Tibial nerve (tissue), 4 donors: ENCODE measurements around the gene FAM50B. TPM values are rescaled to one million over a fixed set of nuclear protein-coding genes. Genes with fewer than 3 reads are reported as not detected.

Source experiments
- DNase-seq, 2 donors: peaks; one replicate each; pipeline ENCODE4 v3.0.0-alpha.2; 2019; ENCODE audit warnings: low spot score in 2 of 2
- H3K27ac ChIP-seq, 4 donors: fragments of 200-600 bp; sonication (generic) in 3 of 4; one replicate each; pipeline ENCODE4 v1.5.1; 2017 to 2019; ENCODE audit warnings: mild to moderate bottlenecking in 1 of 4
- H3K27me3 ChIP-seq, 2 donors: fragments of 200-600 bp; sonication (generic) in 1 of 2; one replicate each; pipeline versions ENCODE4 v1.5.1 to v1.6.0; 2017 to 2019
- H3K36me3 ChIP-seq, 3 donors: fragments of 200-600 bp; sonication (generic); one replicate each; pipeline ENCODE4 v1.5.1; 2018 to 2019
- H3K4me1 ChIP-seq, 4 donors: fragments of 200-600 bp; sonication (generic) in 3 of 4; one replicate each; pipeline ENCODE4 v1.5.1; 2017 to 2019
- H3K4me3 ChIP-seq, 4 donors: fragments of 200-600 bp; sonication (generic) in 3 of 4; one replicate each; pipeline ENCODE4 v1.5.1; 2017 to 2019; ENCODE audit warnings: mild to moderate bottlenecking in 1 of 4, moderate library complexity in 1 of 4
- H3K9me3 ChIP-seq, 4 donors: fragments of 200-600 bp; sonication (generic) in 3 of 4; one replicate each; pipeline ENCODE4 v1.5.1; 2017 to 2019
- CTCF ChIP-seq, 5 experiments: fragments of 200-600 bp in 3 of 5; fragments of 450-650 bp in 2 of 5; sonication (generic) in 3 of 5; IDR thresholded peaks; one replicate each; pipeline ENCODE4 v1.5.1; 2016 to 2019; ENCODE audit warnings: antibody characterized with exemption in 5 of 5, mild to moderate bottlenecking in 3 of 5, moderate library complexity in 2 of 5
- EP300 ChIP-seq, 2 donors: sonication (generic); formaldehyde crosslinking; IDR thresholded peaks; one replicate each; pipeline ENCODE4 v1.6.1; 2017; ENCODE audit warnings: antibody characterized with exemption in 2 of 2, mild to moderate bottlenecking in 1 of 2
- POLR2A ChIP-seq, 2 donors: fragments of 450-650 bp; IDR thresholded peaks; one replicate each; pipeline ENCODE4 v1.6.1; 2017; ENCODE audit warnings: antibody characterized with exemption in 2 of 2, mild to moderate bottlenecking in 2 of 2, moderate library complexity in 2 of 2
- WGBS, 2 donors: methylation state at CpG; one replicate each; pipeline ENCODE4 v1.1.5; 2018; 5-methylcytosine and 5-hydroxymethylcytosine counted together
- total RNA-seq, 4 donors: library from RNA; depleted of rRNA; stranded (reverse); fragments of >200 nt; gene quantifications; one replicate each; pipeline ENCODE4 v1.1.0, GENCODE V29; 2016

Gene FAM50B
- total RNA-seq, 4 donors from 2014 or later = 6.9 to 23.5 (median 16.1) TPM

GRCh38 chr6:3882866-3883265 lies 33.7 kb downstream of the FAM50B start:
- no peak for TF ChIP-seq CTCF (IDR thresholded peaks at IDR 0.05)
- TF ChIP-seq EP300 (IDR thresholded peaks at IDR 0.05) = peak in 1 of 2 donors; percentile 91
- DNase-seq = peak in 1 of 2 donors; percentile 74
- H3K27me3 ChIP-seq = no peaks in the 10 kb centered on the region
- 43 to 59% methylated on average over 5 of the region's 5 CpGs for WGBS, 2 donors
- H3K36me3 ChIP-seq = no peaks in the 10 kb centered on the region
- no peaks in the 10 kb centered on the region for H3K9me3 ChIP-seq
- peak overlapping the region in 2 of 4 donors; percentile 29 to 81 for H3K27ac ChIP-seq
- no peak overlapping the region for H3K4me3 ChIP-seq
- peaks cover 0 to 44% (median 8%) of the 10 kb centered on the region in 4 donors for H3K4me1 ChIP-seq

GRCh38 chr6:3884007-3884745 lies 35.0 kb downstream of the FAM50B start:
- Histone ChIP-seq H3K27me3 (no peaks in the 10 kb centered on the region), H3K36me3 (no peaks in the 10 kb centered on the region), H3K27ac (peak overlapping the region in 1 of 4 donors; percentile 81), H3K4me3 (no peak overlapping the region), H3K4me1 (peaks cover 0 to 45% (median 13%) of the 10 kb centered on the region in 4 donors), H3K9me3 (no peaks in the 10 kb centered on the region)
- TF ChIP-seq POLR2A (IDR thresholded peaks at IDR 0.05) (no peak), EP300 (IDR thresholded peaks at IDR 0.05) (peak in 1 of 2 donors; percentile 46), CTCF (IDR thresholded peaks at IDR 0.05) (no peak)
- DNase-seq = no peak
- 38 to 46% methylated on average over 6 of the region's 6 CpGs for WGBS, 2 donors

- TF ChIP-seq POLR2A (IDR thresholded peaks at IDR 0.05) = no peak
- no peak for TF ChIP-seq EP300 (IDR thresholded peaks at IDR 0.05)
- no peak for TF ChIP-seq CTCF (IDR thresholded peaks at IDR 0.05)
- Histone ChIP-seq H3K27ac (no peak overlapping the region), H3K9me3 (no peaks in the 10 kb centered on the region), H3K27me3 (no peaks in the 10 kb centered on the region), H3K4me3 (no peak overlapping the region), H3K36me3 (no peaks in the 10 kb centered on the region), H3K4me1 (peaks cover 0 to 45% (median 13%) of the 10 kb centered on the region in 4 donors)
- DNase-seq = no peak
- 94 to 96% methylated on average over 9 of the region's 9 CpGs for WGBS, 2 donors
Observed at GRCh38 chr6:3885262-3886036, 36.3 kb downstream of the FAM50B start.

- Histone ChIP-seq H3K4me3 (no peak overlapping the region), H3K9me3 (no peaks in the 10 kb centered on the region), H3K27ac (peak overlapping the region in 1 of 4 donors; percentile 77), H3K4me1 (peaks cover 0 to 43% (median 13%) of the 10 kb centered on the region in 4 donors), H3K36me3 (no peaks in the 10 kb centered on the region), H3K27me3 (no peaks in the 10 kb centered on the region)
- DNase-seq = peak in 1 of 2 donors; percentile 48
- no peak for TF ChIP-seq EP300 (IDR thresholded peaks at IDR 0.05)
- peak in 4 of 5 experiments; percentile 38 to 58 (median 44) for TF ChIP-seq CTCF (IDR thresholded peaks at IDR 0.05)
- TF ChIP-seq POLR2A (IDR thresholded peaks at IDR 0.05) = no peak
- 53 to 57% methylated on average over 9 of the region's 9 CpGs for WGBS, 2 donors
Observed at GRCh38 chr6:3887150-3887700, 38.1 kb downstream of the FAM50B start.
